GM18868 (cell line): ENCODE results near the gene DUSP1.
A peak's percentile ranks its signal among the peaks of the same experiment; 100 is the strongest.

ENCODE experiments used
- ATAC-seq: cut with Tn5 transposase; IDR thresholded peaks from one replicate; pipeline ENCODE4 v1.9.1; 2021; ENCODE audit warnings: mild to moderate bottlenecking, moderate library complexity; ENCODE audit not compliant: unreplicated experiment

The DUSP1 gene

DNA sequence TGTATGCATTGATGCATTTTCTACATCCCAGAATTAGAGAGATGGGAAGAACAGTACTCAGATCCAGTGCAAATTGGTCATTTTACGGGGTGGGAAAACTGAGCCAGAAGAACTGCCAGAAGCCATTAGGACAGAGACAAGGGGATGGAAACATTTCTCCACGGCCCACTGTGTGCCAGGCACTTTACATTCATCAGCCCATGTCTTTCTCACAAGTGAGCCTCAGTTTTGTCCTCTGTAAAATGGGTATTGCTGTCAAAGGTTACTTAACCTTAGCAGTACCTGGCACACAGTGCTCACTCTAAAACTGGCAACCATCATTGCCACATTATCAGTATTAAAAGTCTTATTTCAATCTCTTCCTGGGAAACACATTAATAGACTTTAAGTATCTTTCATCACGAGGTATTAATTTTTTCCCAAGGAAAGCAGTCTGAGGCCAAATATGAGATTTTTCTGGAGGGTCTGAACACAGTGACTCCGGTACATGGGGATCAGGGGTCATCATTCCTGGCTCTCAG, 5.2 kb downstream of the DUSP1 start:
- ATAC-seq = no peak

GRCh38 chr5:172764861-172765765, 5.9 kb downstream of the DUSP1 start:
- peak; percentile 89 for ATAC-seq

- no peak for ATAC-seq
Observed at GRCh38 chr5:172763120-172763464, 7.9 kb downstream of the DUSP1 start.

GRCh38 chr5:172762214-172763119, 8.5 kb downstream of the DUSP1 start:
- ATAC-seq = no peak

- ATAC-seq = no peak
Observed at GRCh38 chr5:172760959-172761358, 10.0 kb downstream of the DUSP1 start.

DNA sequence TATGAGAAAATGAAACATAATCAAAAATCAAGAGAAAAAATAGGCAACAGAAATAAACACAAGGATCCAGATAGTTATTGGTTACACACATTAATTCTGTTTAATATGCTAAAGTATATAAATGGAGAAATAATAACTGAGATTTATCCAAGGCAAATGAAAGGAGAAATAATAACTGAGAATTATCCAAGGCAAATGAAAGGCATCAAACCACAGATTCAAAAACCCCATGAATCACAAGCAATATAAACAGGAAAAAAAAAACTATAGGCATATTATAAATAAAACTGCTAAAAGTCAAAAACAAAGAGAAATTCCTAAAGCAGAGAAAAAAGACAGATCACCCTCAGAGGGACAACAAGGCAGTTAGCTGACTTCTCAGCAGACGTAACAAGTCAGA, 10.9 kb downstream of the DUSP1 start:
- ATAC-seq = no peak

DNA sequence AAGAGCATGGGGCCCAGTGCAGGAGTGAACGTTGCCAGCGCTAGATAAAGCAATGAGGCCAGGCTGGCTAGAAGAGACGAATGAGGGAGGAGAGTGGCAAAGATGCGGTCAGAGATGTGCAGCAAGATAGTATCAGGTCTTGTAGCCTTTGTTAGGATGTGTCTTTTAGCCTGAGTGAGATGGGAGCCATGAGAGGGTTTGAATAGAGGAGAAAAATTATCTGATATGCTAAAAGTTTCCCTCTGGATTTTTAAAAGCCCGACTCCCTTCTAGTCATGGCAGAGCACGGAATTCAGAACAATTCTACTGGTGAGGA, 12.2 kb downstream of the DUSP1 start:
- no peak for ATAC-seq

GRCh38 chr5:172758077-172758833, 12.7 kb downstream of the DUSP1 start:
- no peak for ATAC-seq

DNA sequence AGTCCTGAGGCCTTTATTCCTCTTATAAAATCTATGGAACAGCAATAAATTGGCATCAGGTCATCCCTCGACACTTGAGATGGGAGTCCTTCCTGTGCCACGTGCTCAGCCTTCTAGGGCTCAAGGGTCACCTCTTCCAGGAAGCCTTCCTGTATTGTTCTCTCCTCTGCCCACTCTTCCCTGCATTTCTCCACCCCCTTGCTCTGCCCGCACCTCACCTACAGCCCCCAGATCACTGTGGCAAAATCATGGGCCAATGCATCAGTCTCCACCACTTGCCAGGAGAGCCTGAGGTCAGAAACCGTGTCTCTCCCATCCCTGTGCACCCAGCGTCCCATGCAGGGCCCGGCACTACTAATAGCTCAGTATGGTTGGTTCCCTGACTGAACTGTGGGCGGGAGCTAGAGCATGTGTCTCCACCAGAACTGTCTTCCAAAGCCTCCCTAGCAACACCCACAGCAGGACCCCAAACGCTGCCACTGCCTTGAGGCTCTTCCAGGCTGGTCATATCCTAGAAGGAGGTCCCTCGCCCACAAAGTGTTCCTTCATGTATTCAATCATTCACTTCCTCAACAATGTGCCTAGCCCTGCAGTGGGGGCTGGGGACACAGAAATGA, 13.5 kb downstream of the DUSP1 start:
- ATAC-seq = no peak

- no peak for ATAC-seq
Observed at GRCh38 chr5:172756764-172757393, 14.1 kb downstream of the DUSP1 start.

GRCh38 chr5:172754596-172755356, 16.2 kb downstream of the DUSP1 start:
- ATAC-seq = no peak

- no peak for ATAC-seq
Observed at GRCh38 chr5:172753101-172753500, 17.9 kb downstream of the DUSP1 start.

DNA sequence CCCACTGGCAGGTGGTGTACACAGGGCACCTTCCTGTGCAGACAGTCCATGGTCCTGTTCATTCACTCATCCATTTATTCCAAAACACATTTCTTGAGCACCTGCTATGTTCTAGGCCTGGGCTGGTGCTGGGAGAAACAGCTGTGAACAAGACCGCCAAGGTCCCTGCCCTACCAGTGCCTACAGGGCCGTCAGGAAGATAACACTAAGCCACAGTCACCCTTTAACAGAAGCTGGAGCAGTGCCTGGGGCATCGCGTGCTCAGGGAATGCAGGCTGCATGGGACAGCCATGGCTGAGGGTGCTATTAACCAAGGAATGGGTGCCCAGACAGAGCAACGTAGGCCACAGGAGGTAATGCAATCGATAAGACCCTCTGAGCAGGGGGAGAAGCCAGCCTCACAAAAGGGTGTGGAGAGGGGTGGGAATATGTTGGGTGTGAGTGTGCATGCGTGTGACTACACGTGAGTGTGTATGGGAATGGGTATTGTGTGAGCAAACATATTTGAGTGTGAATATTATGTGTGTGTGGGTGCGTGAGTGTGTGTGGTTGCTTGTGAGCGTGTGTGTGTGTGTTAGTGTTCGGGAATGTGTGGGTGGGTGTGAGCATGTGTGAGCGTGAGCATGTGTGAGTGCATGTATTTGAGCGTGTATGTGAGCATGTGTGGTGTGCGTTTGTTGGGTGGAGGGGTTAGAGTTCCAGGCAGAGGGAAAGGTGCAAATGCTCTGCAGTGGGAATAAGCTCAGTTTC, 19.1 kb downstream of the DUSP1 start:
- no peak for ATAC-seq

DNA sequence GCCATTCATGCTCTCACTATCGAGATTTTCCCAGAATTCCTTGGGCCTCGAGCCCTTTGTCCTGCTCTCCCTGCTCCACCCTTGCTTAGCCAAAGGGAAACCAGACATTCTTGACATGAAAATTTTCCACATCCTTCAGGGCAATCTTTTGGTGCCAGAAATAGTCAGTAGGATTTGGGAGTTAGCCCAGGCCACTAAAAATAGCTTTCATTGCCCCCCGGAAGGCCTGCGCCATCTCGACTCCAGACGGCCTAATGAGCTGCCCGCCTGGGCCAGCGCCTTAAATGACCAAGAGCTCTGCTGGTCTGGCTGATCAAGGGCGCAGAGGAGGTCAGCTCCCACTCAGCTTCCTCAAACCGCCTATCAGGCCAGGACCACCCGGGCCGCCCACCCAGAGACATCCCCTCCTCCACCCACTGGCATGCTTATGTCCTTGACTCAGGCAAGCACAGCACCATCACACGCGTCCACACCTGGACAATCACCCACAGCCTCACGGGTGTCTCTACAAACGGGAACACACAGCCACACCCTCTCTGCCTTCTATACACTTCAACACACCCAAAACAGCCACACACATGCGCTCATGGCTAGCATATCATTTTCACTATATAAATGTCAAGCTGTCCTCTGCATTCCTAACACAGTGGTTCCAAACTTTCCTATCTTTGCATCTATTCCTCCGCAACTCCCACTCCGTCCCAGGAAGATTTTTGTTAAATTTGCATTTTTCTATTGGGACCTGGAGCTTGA, 20.9 kb downstream of the DUSP1 start:
- no peak for ATAC-seq

DNA sequence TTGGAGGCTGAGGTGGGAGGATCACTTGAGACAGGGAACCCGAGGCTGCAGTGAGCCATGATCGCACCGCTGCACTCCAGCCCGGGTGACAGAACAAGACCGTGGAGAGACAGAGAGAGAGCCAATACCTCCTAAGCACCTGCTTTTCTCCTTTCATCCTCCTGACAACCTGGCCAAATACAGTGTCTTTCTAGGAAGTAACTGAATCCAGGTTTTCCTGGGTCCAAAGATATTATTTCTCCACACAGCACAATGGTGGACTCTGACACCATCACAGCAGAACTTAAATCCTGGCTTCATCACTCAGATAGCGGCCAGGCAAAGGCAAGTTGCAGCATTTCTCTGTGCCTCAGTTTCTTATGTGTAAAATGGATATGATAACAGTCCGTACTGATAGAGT, 21.9 kb downstream of the DUSP1 start:
- ATAC-seq = no peak

GRCh38 chr5:172748341-172748843, 22.6 kb downstream of the DUSP1 start:
- ATAC-seq = no peak

DNA sequence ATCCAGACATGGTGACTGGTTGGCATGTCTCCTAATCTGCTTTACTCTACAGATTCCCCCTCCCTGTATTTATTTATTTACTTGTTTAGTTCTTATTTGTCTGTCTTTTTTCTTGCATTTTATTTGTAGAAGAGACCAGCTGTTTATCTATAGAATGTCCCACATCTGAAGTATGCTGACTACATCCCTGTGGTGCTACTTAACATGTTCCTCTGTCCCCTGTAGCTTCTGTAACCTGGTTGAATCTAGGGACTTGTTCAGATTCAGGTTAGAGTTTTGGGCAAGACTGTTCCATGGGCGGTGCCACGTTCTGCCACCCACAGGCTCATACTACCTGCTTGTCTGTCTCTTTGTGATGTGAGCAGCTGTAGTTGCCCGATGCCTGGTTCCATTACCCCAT, 23.5 kb downstream of the DUSP1 start:
- ATAC-seq = no peak

DNA sequence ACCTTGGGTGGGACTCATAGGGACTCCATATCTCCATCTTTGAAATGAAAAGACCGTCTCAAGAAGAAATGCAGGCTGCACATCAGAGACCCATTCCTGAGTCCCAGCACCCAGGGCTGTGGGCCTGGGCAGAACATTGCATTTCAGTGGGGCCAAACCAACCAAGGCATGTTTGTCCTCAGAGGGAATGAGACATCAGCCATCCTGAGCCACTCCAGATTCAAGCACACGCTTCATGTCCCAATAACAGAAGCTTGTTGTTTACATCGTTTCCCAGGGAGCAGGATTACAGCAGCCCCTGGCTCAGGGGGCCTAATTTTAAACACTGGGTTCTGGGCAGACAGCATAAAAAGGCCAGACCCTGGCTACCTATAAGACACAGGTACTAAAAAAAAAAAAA, 24.3 kb downstream of the DUSP1 start:
- ATAC-seq = no peak
